ENCODE measurements around the gene TIMM13.
"Not testable (repeated sequence)": the region's sequence is repeated elsewhere in the genome, so short reads cannot be mapped to it uniquely, and the experiment has no call there.

Gene TIMM13

GRCh38 chr19:2399582-2399981 is 27.8 kb downstream of the TIMM13 start:
- Histone ChIP-seq H3K36me3 (ENCODE audit: control insufficient read depth in 4 of 4, insufficient read depth in 4 of 4, low read length in 3 of 4) (no peaks in the 10 kb centered on the region), H3K27me3 (replicated peaks in 2 of 5; ENCODE audit: control insufficient read depth in 4 of 5, insufficient read depth in 5 of 5, low read length in 4 of 5) (no peaks in the 10 kb centered on the region), H3K27ac (ENCODE audit: insufficient read depth in 1 of 2, low read depth in 1 of 2, low read length in 2 of 2, poor library complexity in 1 of 2, severe bottlenecking in 2 of 2) (no peak overlapping the region), H3K4me1 (ENCODE audit: control extremely low read depth in 1 of 4, control insufficient read depth in 4 of 4, insufficient read depth in 4 of 4, low read length in 3 of 4) (peaks cover 0 to 6% (median 2%) of the 10 kb centered on the region in 4 experiments), H3K9me3 (ENCODE audit: control extremely low read depth in 1 of 5, control insufficient read depth in 4 of 5, insufficient read depth in 2 of 5, low read depth in 1 of 5, low read length in 4 of 5) (no peaks in the 10 kb centered on the region), H3K4me3 (ENCODE audit: control insufficient read depth in 1 of 7, extremely low read depth in 1 of 7, insufficient read depth in 4 of 7, low read depth in 2 of 7, low read length in 6 of 7) (no peak overlapping the region)
- CTCF ChIA-PET, result no interaction called here
- POLR2A ChIA-PET, result no interaction called here
- no peak for DNase-seq
- no CpG with 5 or more reads among the region's 4 CpGs for WGBS (ENCODE audit: insufficient coverage)

GRCh38 chr19:2398735-2399305 is 28.6 kb downstream of the TIMM13 start:
- CTCF ChIA-PET, result no interaction called here
- no peak overlapping the region for H3K4me3 ChIP-seq (ENCODE audit: control insufficient read depth in 1 of 7, extremely low read depth in 1 of 7, insufficient read depth in 4 of 7, low read depth in 2 of 7, low read length in 6 of 7)
- no peaks in the 10 kb centered on the region for H3K9me3 ChIP-seq (ENCODE audit: control extremely low read depth in 1 of 5, control insufficient read depth in 4 of 5, insufficient read depth in 2 of 5, low read depth in 1 of 5, low read length in 4 of 5)
- H3K36me3 ChIP-seq (ENCODE audit: control insufficient read depth in 4 of 4, insufficient read depth in 4 of 4, low read length in 3 of 4), result no peaks in the 10 kb centered on the region
- no peak overlapping the region for H3K27ac ChIP-seq (ENCODE audit: insufficient read depth in 1 of 2, low read depth in 1 of 2, low read length in 2 of 2, poor library complexity in 1 of 2, severe bottlenecking in 2 of 2)
- no peak for DNase-seq
- 95% methylated on average over 14 of the region's 14 CpGs for WGBS (ENCODE audit: insufficient coverage)
- POLR2A ChIA-PET, result no interaction called here
- H3K4me1 ChIP-seq (ENCODE audit: control extremely low read depth in 1 of 4, control insufficient read depth in 4 of 4, insufficient read depth in 4 of 4, low read length in 3 of 4), result peaks cover 0 to 13% (median 8%) of the 10 kb centered on the region in 4 experiments
- no peaks in the 10 kb centered on the region for H3K27me3 ChIP-seq (replicated peaks in 2 of 5; ENCODE audit: control insufficient read depth in 4 of 5, insufficient read depth in 5 of 5, low read length in 4 of 5)

- H3K36me3 ChIP-seq (ENCODE audit: control insufficient read depth in 4 of 4, insufficient read depth in 4 of 4, low read length in 3 of 4); H3K9me3 ChIP-seq (ENCODE audit: control extremely low read depth in 1 of 5, control insufficient read depth in 4 of 5, insufficient read depth in 2 of 5, low read depth in 1 of 5, low read length in 4 of 5); DNase-seq; H3K27me3 ChIP-seq (replicated peaks in 2 of 5; ENCODE audit: control insufficient read depth in 4 of 5, insufficient read depth in 5 of 5, low read length in 4 of 5); CTCF ChIA-PET; H3K27ac ChIP-seq (ENCODE audit: insufficient read depth in 1 of 2, low read depth in 1 of 2, low read length in 2 of 2, poor library complexity in 1 of 2, severe bottlenecking in 2 of 2); POLR2A ChIA-PET; H3K4me3 ChIP-seq (ENCODE audit: control insufficient read depth in 1 of 7, extremely low read depth in 1 of 7, insufficient read depth in 4 of 7, low read depth in 2 of 7, low read length in 6 of 7): not testable (repeated sequence)
- peaks cover 0 to 17% (median 13%) of the 10 kb centered on the region in 4 experiments for H3K4me1 ChIP-seq (ENCODE audit: control extremely low read depth in 1 of 4, control insufficient read depth in 4 of 4, insufficient read depth in 4 of 4, low read length in 3 of 4)
- 97% methylated on average over 3 of the region's 7 CpGs for WGBS (ENCODE audit: insufficient coverage)
Measured at GRCh38 chr19:2397173-2397572, 30.2 kb downstream of the TIMM13 start.

- H3K9me3 ChIP-seq (ENCODE audit: control extremely low read depth in 1 of 5, control insufficient read depth in 4 of 5, insufficient read depth in 2 of 5, low read depth in 1 of 5, low read length in 4 of 5); H3K27me3 ChIP-seq (replicated peaks in 2 of 5; ENCODE audit: control insufficient read depth in 4 of 5, insufficient read depth in 5 of 5, low read length in 4 of 5); H3K4me3 ChIP-seq (ENCODE audit: control insufficient read depth in 1 of 7, extremely low read depth in 1 of 7, insufficient read depth in 4 of 7, low read depth in 2 of 7, low read length in 6 of 7); POLR2A ChIA-PET; H3K27ac ChIP-seq (ENCODE audit: insufficient read depth in 1 of 2, low read depth in 1 of 2, low read length in 2 of 2, poor library complexity in 1 of 2, severe bottlenecking in 2 of 2); DNase-seq; H3K36me3 ChIP-seq (ENCODE audit: control insufficient read depth in 4 of 4, insufficient read depth in 4 of 4, low read length in 3 of 4): not testable (repeated sequence)
- CTCF ChIA-PET, result interaction anchor here (1.1 to 3.7 kb wide), 5 partner anchors 11 to 155 kb away, joined by 3 to 24 read pairs (median 6); no protein-coding TSS in a partner anchor
- peaks cover 0 to 20% (median 14%) of the 10 kb centered on the region in 4 experiments for H3K4me1 ChIP-seq (ENCODE audit: control extremely low read depth in 1 of 4, control insufficient read depth in 4 of 4, insufficient read depth in 4 of 4, low read length in 3 of 4)
- WGBS (ENCODE audit: insufficient coverage), result 98% methylated on average over 18 of the region's 18 CpGs
Measured at GRCh38 chr19:2395293-2395829, 32.0 kb downstream of the TIMM13 start.

- ChIA-PET CTCF (interaction anchor here (0.6 to 3.7 kb wide), 17 partner anchors 9 to 155 kb away, joined by 3 to 24 read pairs (median 4); partner anchors contain the start of genes LMNB2 and PEAK3), POLR2A (interaction anchor here (0.9 to 1.2 kb wide), 3 partner anchors 62 to 112 kb away, joined by 3 to 5 read pairs (median 3); no protein-coding TSS in a partner anchor)
- Histone ChIP-seq H3K4me3 (ENCODE audit: control insufficient read depth in 1 of 7, extremely low read depth in 1 of 7, insufficient read depth in 4 of 7, low read depth in 2 of 7, low read length in 6 of 7) (peak overlapping the region in 1 of 7 experiments; percentile 20), H3K27ac (ENCODE audit: insufficient read depth in 1 of 2, low read depth in 1 of 2, low read length in 2 of 2, poor library complexity in 1 of 2, severe bottlenecking in 2 of 2) (peak overlapping the region in 1 of 2 experiments; percentile 25), H3K9me3 (ENCODE audit: control extremely low read depth in 1 of 5, control insufficient read depth in 4 of 5, insufficient read depth in 2 of 5, low read depth in 1 of 5, low read length in 4 of 5) (no peaks in the 10 kb centered on the region), H3K27me3 (replicated peaks in 2 of 5; ENCODE audit: control insufficient read depth in 4 of 5, insufficient read depth in 5 of 5, low read length in 4 of 5) (no peaks in the 10 kb centered on the region), H3K36me3 (ENCODE audit: control insufficient read depth in 4 of 4, insufficient read depth in 4 of 4, low read length in 3 of 4) (no peaks in the 10 kb centered on the region), H3K4me1 (ENCODE audit: control extremely low read depth in 1 of 4, control insufficient read depth in 4 of 4, insufficient read depth in 4 of 4, low read length in 3 of 4) (peaks cover 0 to 20% (median 14%) of the 10 kb centered on the region in 4 experiments)
- peak; percentile 53 to 86 (median 71) for DNase-seq
- WGBS (ENCODE audit: insufficient coverage), result 80% methylated on average over 20 of the region's 27 CpGs
Measured at GRCh38 chr19:2394442-2395292, 32.7 kb downstream of the TIMM13 start.

- H3K9me3 ChIP-seq (ENCODE audit: control extremely low read depth in 1 of 5, control insufficient read depth in 4 of 5, insufficient read depth in 2 of 5, low read depth in 1 of 5, low read length in 4 of 5), result no peaks in the 10 kb centered on the region
- DNase-seq, result peak in 2 of 3 donors; percentile 42 to 81
- POLR2A ChIA-PET, result interaction anchor here (0.9 to 1.2 kb wide), 3 partner anchors 62 to 111 kb away, joined by 3 to 5 read pairs (median 3); no protein-coding TSS in a partner anchor
Measured at GRCh38 chr19:2394054-2394441, 33.3 kb downstream of the TIMM13 start.

More at GRCh38 chr19:2394054-2394441, 33.3 kb downstream of the TIMM13 start:
- Histone ChIP-seq H3K4me3 (ENCODE audit: control insufficient read depth in 1 of 7, extremely low read depth in 1 of 7, insufficient read depth in 4 of 7, low read depth in 2 of 7, low read length in 6 of 7) (peak overlapping the region in 1 of 7 experiments; percentile 20), H3K4me1 (ENCODE audit: control extremely low read depth in 1 of 4, control insufficient read depth in 4 of 4, insufficient read depth in 4 of 4, low read length in 3 of 4) (peaks cover 0 to 20% (median 14%) of the 10 kb centered on the region in 4 experiments), H3K36me3 (ENCODE audit: control insufficient read depth in 4 of 4, insufficient read depth in 4 of 4, low read length in 3 of 4) (no peaks in the 10 kb centered on the region), H3K27ac (ENCODE audit: insufficient read depth in 1 of 2, low read depth in 1 of 2, low read length in 2 of 2, poor library complexity in 1 of 2, severe bottlenecking in 2 of 2) (peak overlapping the region in 1 of 2 experiments; percentile 25), H3K27me3 (replicated peaks in 2 of 5; ENCODE audit: control insufficient read depth in 4 of 5, insufficient read depth in 5 of 5, low read length in 4 of 5) (no peaks in the 10 kb centered on the region)
- 44% methylated on average over 6 of the region's 8 CpGs for whole genome bisulfite sequencing (ENCODE audit: insufficient coverage)
- CTCF ChIA-PET, result interaction anchor here (0.6 to 3.7 kb wide), 17 partner anchors 9 to 216 kb away, joined by 3 to 24 read pairs (median 4); partner anchors contain the start of genes LMNB2 and PEAK3
